Tibial nerve (tissue), 4 donors: ENCODE measurements around the gene REPS2. TPM values are rescaled to one million over a fixed set of nuclear protein-coding genes. Genes with fewer than 3 reads are reported as not detected.
A peak's percentile ranks its signal among the peaks of the same experiment; 100 is the strongest.

Experiments
- DNase-seq, 2 donors: peaks; one replicate each; pipeline ENCODE4 v3.0.0-alpha.2; 2019; ENCODE audit warnings: low spot score in 2 of 2
- H3K27ac ChIP-seq, 4 donors: fragments of 200-600 bp; sonication (generic) in 3 of 4; one replicate each; pipeline ENCODE4 v1.5.1; 2017 to 2019; ENCODE audit warnings: mild to moderate bottlenecking in 1 of 4
- H3K27me3 ChIP-seq, 2 donors: fragments of 200-600 bp; sonication (generic) in 1 of 2; one replicate each; pipeline versions ENCODE4 v1.5.1 to v1.6.0; 2017 to 2019
- H3K36me3 ChIP-seq, 3 donors: fragments of 200-600 bp; sonication (generic); one replicate each; pipeline ENCODE4 v1.5.1; 2018 to 2019
- H3K4me1 ChIP-seq, 4 donors: fragments of 200-600 bp; sonication (generic) in 3 of 4; one replicate each; pipeline ENCODE4 v1.5.1; 2017 to 2019
- H3K4me3 ChIP-seq, 4 donors: fragments of 200-600 bp; sonication (generic) in 3 of 4; one replicate each; pipeline ENCODE4 v1.5.1; 2017 to 2019; ENCODE audit warnings: mild to moderate bottlenecking in 1 of 4, moderate library complexity in 1 of 4
- H3K9me3 ChIP-seq, 4 donors: fragments of 200-600 bp; sonication (generic) in 3 of 4; one replicate each; pipeline ENCODE4 v1.5.1; 2017 to 2019
- CTCF ChIP-seq, 5 experiments: fragments of 200-600 bp in 3 of 5; fragments of 450-650 bp in 2 of 5; sonication (generic) in 3 of 5; IDR thresholded peaks; one replicate each; pipeline ENCODE4 v1.5.1; 2016 to 2019; ENCODE audit warnings: antibody characterized with exemption in 5 of 5, mild to moderate bottlenecking in 3 of 5, moderate library complexity in 2 of 5
- EP300 ChIP-seq, 2 donors: sonication (generic); formaldehyde crosslinking; IDR thresholded peaks; one replicate each; pipeline ENCODE4 v1.6.1; 2017; ENCODE audit warnings: antibody characterized with exemption in 2 of 2, mild to moderate bottlenecking in 1 of 2
- POLR2A ChIP-seq, 2 donors: fragments of 450-650 bp; IDR thresholded peaks; one replicate each; pipeline ENCODE4 v1.6.1; 2017; ENCODE audit warnings: antibody characterized with exemption in 2 of 2, mild to moderate bottlenecking in 2 of 2, moderate library complexity in 2 of 2
- WGBS, 2 donors: methylation state at CpG; one replicate each; pipeline ENCODE4 v1.1.5; 2018; 5-methylcytosine and 5-hydroxymethylcytosine counted together
- total RNA-seq, 4 donors: library from RNA; depleted of rRNA; stranded (reverse); fragments of >200 nt; gene quantifications; one replicate each; pipeline ENCODE4 v1.1.0, GENCODE V29; 2016

REPS2 gene
- total RNA-seq, 4 donors from 2014 or later: 7.5 to 26.0 (median 9.7) TPM

GRCh38 chrX:17014216-17014615, 67.8 kb downstream of the REPS2 start:
- 69 to 91% methylated on average over 3 of the region's 3 CpGs for WGBS, 2 donors
- Histone ChIP-seq H3K4me1 (no peaks in the 10 kb centered on the region), H3K9me3 (no peaks in the 10 kb centered on the region), H3K4me3 (no peak overlapping the region), H3K27me3 (peaks cover 0 to 4% of the 10 kb centered on the region in 2 donors), H3K36me3 (no peaks in the 10 kb centered on the region), H3K27ac (no peak overlapping the region)
- no peak for DNase-seq
- no peak for TF ChIP-seq POLR2A (IDR thresholded peaks at IDR 0.05)
- TF ChIP-seq CTCF (IDR thresholded peaks at IDR 0.05): no peak
- TF ChIP-seq EP300 (IDR thresholded peaks at IDR 0.05): no peak

- H3K4me3 ChIP-seq: no peak overlapping the region
- no peak for DNase-seq
- H3K36me3 ChIP-seq: no peaks in the 10 kb centered on the region
- peaks cover 0 to 4% of the 10 kb centered on the region in 2 donors for H3K27me3 ChIP-seq
- TF ChIP-seq POLR2A (IDR thresholded peaks at IDR 0.05) (no peak), EP300 (IDR thresholded peaks at IDR 0.05) (no peak), CTCF (IDR thresholded peaks at IDR 0.05) (no peak)
- 67 to 96% methylated on average over 4 of the region's 4 CpGs for WGBS, 2 donors
- no peaks in the 10 kb centered on the region for H3K4me1 ChIP-seq
- H3K27ac ChIP-seq: no peak overlapping the region
- no peaks in the 10 kb centered on the region for H3K9me3 ChIP-seq
Observed at GRCh38 chrX:17017134-17017533, 70.7 kb downstream of the REPS2 start.

- no peak for TF ChIP-seq EP300 (IDR thresholded peaks at IDR 0.05)
- TF ChIP-seq CTCF (IDR thresholded peaks at IDR 0.05): no peak
- no peak for TF ChIP-seq POLR2A (IDR thresholded peaks at IDR 0.05)
- Histone ChIP-seq H3K9me3 (no peaks in the 10 kb centered on the region), H3K27ac (no peak overlapping the region)
Observed at GRCh38 chrX:17020356-17020755, 73.9 kb downstream of the REPS2 start.

GRCh38 chrX:17020851-17021821, 74.7 kb downstream of the REPS2 start:
- no peaks in the 10 kb centered on the region for H3K36me3 ChIP-seq
- 72 to 75% methylated on average over 10 of the region's 10 CpGs for WGBS, 2 donors
- TF ChIP-seq EP300 (IDR thresholded peaks at IDR 0.05) (no peak), POLR2A (IDR thresholded peaks at IDR 0.05) (no peak), CTCF (IDR thresholded peaks at IDR 0.05) (no peak)
- DNase-seq: no peak
- H3K9me3 ChIP-seq: no peaks in the 10 kb centered on the region
- no peak overlapping the region for H3K4me3 ChIP-seq
- H3K27ac ChIP-seq: no peak overlapping the region
- peaks cover 0 to 8% of the 10 kb centered on the region in 2 donors for H3K27me3 ChIP-seq
- H3K4me1 ChIP-seq: no peaks in the 10 kb centered on the region

More at GRCh38 chrX:17020356-17020755, 73.9 kb downstream of the REPS2 start:
- Histone ChIP-seq H3K4me3 (no peak overlapping the region), H3K27me3 (peaks cover 0 to 4% of the 10 kb centered on the region in 2 donors), H3K4me1 (no peaks in the 10 kb centered on the region), H3K36me3 (no peaks in the 10 kb centered on the region)
- 78 to 95% methylated on average over 2 of the region's 2 CpGs for WGBS, 2 donors
- DNase-seq: peak in 1 of 2 donors; percentile 8
